Lower lobe of right lung (tissue), 2 donors: Measurements from ENCODE around the gene SIRPD. TPM values are rescaled to one million over a fixed set of nuclear protein-coding genes. Genes with fewer than 3 reads are reported as not detected.

Source experiments
- ATAC-seq, 2 donors: fragments of 200-7000 bp; cut with Tn5 transposase; one replicate each; pipeline ENCODE4 v1.9.1; 2020 to 2022; ENCODE audit warnings: mild to moderate bottlenecking in 2 of 2, moderate library complexity in 2 of 2
- DNase-seq: peaks from one replicate; pipeline ENCODE4 v3.0.0-alpha.2; 2020
- H3K27ac ChIP-seq: fragments of 200-600 bp; one replicate; pipeline ENCODE4 v1.8.0; 2022
- H3K27me3 ChIP-seq: fragments of 200-600 bp; one replicate; pipeline ENCODE4 v1.8.0; 2022; ENCODE audit warnings: low read depth
- H3K36me3 ChIP-seq: fragments of 200-600 bp; one replicate; pipeline ENCODE4 v1.8.0; 2022; ENCODE audit warnings: mild to moderate bottlenecking
- H3K4me1 ChIP-seq: fragments of 200-600 bp; one replicate; pipeline ENCODE4 v1.8.0; 2022
- H3K4me3 ChIP-seq: fragments of 200-600 bp; one replicate; pipeline ENCODE4 v1.8.0; 2022; ENCODE audit warnings: mild to moderate bottlenecking
- H3K9me3 ChIP-seq: fragments of 200-600 bp; one replicate; pipeline ENCODE4 v1.8.0; 2022
- intact Hi-C: fragments of 100-400 bp; cut with DNase I; formaldehyde crosslinking; loops from one replicate; pipeline ENCODE4 v1.11.0; 2022
- total RNA-seq: library from RNA; stranded (reverse); fragmentation: NEBNext Ultra II Directional; extraction: Animal tissue kit (Norgen Biotek cat#: 25700); gene quantifications from one replicate; pipeline ENCODE4 v1.2.1, GENCODE V29; 2021
- TF ChIP-seq, protein P1 (sequence below): fragments of 200-600 bp; IDR thresholded peaks from one replicate; pipeline ENCODE4 v1.8.0; 2022; ENCODE audit warnings: antibody characterized with exemption, mild to moderate bottlenecking
- donor health status: DM: no; HTN: yes; CAD: no; lungs with severe emphysema.

The SIRPD gene
- total RNA-seq, 1 donor from 2014 or later, result 1.5 TPM

DNA sequence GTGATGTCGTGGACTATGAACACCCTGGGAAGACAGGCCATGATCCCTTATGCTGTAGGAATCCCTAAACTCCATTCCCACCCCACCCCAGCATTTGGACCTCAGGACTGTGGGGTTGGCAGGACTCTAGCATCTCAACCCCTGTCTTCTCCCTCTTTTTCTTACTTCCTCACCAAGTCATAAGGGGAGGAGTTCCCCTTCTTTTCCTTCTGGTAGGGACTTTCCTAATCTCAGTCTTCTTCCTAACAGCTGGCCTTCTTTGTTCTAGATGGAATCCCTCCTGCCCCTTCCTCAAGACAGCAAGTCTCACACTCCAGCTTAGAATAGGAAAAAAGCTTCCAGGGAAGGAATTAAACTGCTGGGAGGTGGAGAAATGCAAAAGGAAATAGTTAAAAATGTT lies 64.0 kb downstream of the SIRPD start:
- no peak overlapping the region for H3K27ac ChIP-seq
- peaks cover 9% of the 10 kb centered on the region for H3K4me1 ChIP-seq
- no peaks in the 10 kb centered on the region for H3K27me3 ChIP-seq
- no peaks in the 10 kb centered on the region for H3K9me3 ChIP-seq
- intact Hi-C loops, result no loop called here
- DNase-seq (no peak), ATAC-seq (no peak)
- TF ChIP-seq, protein P1, sequence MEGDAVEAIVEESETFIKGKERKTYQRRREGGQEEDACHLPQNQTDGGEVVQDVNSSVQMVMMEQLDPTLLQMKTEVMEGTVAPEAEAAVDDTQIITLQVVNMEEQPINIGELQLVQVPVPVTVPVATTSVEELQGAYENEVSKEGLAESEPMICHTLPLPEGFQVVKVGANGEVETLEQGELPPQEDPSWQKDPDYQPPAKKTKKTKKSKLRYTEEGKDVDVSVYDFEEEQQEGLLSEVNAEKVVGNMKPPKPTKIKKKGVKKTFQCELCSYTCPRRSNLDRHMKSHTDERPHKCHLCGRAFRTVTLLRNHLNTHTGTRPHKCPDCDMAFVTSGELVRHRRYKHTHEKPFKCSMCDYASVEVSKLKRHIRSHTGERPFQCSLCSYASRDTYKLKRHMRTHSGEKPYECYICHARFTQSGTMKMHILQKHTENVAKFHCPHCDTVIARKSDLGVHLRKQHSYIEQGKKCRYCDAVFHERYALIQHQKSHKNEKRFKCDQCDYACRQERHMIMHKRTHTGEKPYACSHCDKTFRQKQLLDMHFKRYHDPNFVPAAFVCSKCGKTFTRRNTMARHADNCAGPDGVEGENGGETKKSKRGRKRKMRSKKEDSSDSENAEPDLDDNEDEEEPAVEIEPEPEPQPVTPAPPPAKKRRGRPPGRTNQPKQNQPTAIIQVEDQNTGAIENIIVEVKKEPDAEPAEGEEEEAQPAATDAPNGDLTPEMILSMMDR, result no peak
- no peaks in the 10 kb centered on the region for H3K36me3 ChIP-seq
- H3K4me3 ChIP-seq, result no peak overlapping the region

DNA sequence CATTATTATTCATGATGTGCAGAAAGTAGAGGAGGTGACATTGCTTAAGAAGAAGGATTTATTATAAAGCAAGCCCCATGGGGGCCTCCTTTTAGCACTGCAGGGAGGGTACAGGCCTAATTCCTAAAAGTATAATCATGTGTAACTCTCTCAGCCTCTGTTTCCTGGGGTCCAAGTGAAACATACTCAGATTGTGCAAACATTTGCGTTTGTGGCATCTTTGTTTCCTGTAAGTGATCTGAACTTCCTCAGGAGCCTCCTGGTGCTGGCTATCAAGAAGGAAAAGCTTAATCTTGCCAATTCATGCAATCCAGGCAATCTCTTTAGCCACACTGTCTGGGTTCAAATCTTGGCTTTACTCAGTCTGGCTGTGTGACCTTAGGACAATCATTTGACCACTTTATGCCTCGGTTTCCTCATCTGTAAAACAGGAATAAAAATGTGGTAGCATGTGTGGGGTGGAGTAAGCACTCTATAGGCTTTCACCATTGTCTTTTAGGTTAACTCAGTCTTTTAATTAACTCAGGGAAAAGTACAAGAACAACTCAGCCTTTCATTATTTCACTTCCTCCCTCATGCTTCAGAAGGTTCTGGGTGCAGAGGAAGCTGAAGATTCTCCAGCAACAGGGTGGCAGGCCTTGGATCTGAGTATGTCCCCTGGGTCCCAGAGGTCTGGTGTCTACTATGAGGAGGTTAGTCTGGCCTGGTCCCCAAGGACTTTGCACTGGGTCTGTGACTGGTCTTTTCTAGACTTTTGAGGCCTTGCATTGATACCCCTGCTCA lies 65.5 kb downstream of the SIRPD start:
- peak overlapping the region; percentile 81 for H3K27ac ChIP-seq
- DNase-seq, result no peak
- H3K4me3 ChIP-seq, result no peak overlapping the region

DNA sequence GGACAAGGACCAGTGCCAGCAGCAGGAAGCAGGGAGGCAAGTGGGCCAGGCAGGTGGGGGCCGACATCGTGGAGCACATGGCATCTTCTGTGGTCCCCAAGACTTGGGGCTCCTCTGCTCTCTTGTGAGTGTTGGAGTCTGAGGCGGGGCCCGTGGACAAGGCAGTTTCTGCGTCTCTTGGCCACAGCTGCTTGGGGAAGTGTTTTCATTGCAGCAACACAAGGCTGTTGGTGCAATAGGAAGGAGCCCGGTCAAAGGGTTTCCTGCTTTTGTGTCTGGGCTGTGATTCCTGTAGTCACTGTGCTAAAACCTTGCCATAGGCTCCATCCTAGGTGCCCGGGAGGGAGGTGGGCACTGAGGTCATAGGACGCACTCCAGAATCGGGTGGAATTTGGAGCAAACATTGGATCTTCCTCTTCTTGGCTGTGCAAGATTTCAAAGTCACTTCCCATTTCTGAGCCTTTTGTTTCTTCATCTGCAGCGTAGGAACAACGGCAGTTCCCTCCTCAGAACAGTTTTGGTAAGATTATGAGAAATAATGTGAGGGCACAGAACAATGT lies 66.1 kb downstream of the SIRPD start, which contains the start of gene SIRPB2:
TSS of gene SIRPB2 (minus strand) at position 140 of the 560 bp plus-strand sequence. CDS start at position 79, 61 bp downstream.
- DNase-seq (peak; percentile 83), ATAC-seq (peak; percentile 72 to 84)
- peaks cover 9% of the 10 kb centered on the region for H3K4me1 ChIP-seq
- no peaks in the 10 kb centered on the region for H3K36me3 ChIP-seq
- peak within 1 kb of the TSS; percentile 49 for H3K4me3 ChIP-seq
- TF ChIP-seq, protein P1, result no peak
- peak within 1 kb of the TSS; percentile 81 for H3K27ac ChIP-seq
- intact Hi-C loops, result no loop called here
- H3K27me3 ChIP-seq, result no peaks in the 10 kb centered on the region
- no peaks in the 10 kb centered on the region for H3K9me3 ChIP-seq

More for the DNA sequence above, 65.5 kb downstream of the SIRPD start:
- intact Hi-C loops, result no loop called here
- Histone ChIP-seq H3K27me3 (no peaks in the 10 kb centered on the region), H3K4me1 (peaks cover 9% of the 10 kb centered on the region), H3K36me3 (no peaks in the 10 kb centered on the region), H3K9me3 (no peaks in the 10 kb centered on the region)
- ATAC-seq, result peak; percentile 18 to 28
- TF ChIP-seq, protein P1, result no peak

DNA sequence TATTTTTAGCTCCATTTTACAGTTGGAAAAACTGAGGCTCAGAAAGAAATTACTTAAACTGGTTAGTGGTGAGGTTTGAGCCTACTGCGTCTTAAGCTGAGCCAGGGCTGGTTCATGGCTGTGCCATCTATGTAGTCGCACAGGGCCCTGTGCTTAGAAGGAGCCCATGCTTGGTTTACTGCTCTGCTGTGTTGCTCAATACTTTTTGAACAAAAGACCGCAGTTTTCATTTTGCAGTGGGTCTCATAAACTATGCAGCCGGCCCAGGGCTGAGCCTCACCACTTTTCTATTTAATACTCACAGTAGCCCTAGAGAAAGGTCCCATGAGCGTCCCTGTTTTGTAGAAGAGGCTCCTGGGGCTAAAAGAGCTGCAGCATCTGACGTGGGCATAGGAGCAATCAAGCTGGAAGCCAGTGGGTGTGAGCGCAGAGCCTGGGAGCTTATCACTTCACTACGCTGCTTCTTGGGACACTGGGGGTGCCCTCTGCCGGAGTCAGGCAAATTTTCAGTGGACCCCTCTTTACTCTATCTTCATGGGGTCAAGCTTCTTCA lies 66.8 kb downstream of the SIRPD start:
- Histone ChIP-seq H3K4me1 (peaks cover 9% of the 10 kb centered on the region), H3K27ac (peak overlapping the region; percentile 81)

DNA sequence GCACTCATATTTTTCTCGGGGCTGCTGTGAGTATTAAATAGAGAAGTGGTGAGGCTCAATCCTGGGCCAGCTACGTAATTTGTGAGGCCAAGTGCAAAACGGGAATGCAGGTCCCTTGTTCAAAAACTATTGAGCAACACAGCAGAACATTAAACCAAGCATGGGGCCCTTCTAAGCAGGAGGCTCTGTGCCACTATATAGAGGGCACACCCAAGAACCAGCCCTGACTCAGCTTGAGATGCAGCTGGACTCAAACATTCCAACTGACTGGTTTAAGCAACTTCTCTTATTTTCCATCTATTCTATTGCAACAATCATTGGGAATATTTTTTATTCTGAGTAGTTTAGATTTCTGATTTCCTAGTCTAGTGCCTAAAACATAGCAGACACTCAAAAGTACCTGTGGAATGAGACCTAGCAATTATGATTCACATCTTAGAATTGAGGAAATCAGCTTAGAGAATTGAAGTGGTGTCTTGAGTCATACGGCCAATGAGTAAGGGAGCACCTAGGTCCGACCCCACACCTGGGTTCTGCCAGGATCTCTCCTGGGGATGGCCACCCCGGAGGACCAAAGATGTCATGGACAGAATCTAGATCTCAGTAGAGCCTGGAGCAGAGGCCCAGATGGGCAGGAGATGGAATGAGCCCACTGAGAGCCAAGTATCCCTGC lies 67.6 kb downstream of the SIRPD start:
- TF ChIP-seq, protein P1, result no peak
- ATAC-seq, result peak; percentile 60 to 80

More for the DNA sequence above, 66.8 kb downstream of the SIRPD start:
- H3K4me3 ChIP-seq, result peak overlapping the region; percentile 49
- DNase-seq (no peak), ATAC-seq (peak; percentile 27 to 36)
- no peaks in the 10 kb centered on the region for H3K36me3 ChIP-seq
- TF ChIP-seq, protein P1, result no peak
- H3K9me3 ChIP-seq, result no peaks in the 10 kb centered on the region
- H3K27me3 ChIP-seq, result no peaks in the 10 kb centered on the region
- intact Hi-C loops, result no loop called here

More for the DNA sequence above, 67.6 kb downstream of the SIRPD start:
- Histone ChIP-seq H3K27me3 (no peaks in the 10 kb centered on the region), H3K4me3 (peak overlapping the region; percentile 49), H3K9me3 (no peaks in the 10 kb centered on the region), H3K4me1 (peaks cover 9% of the 10 kb centered on the region), H3K36me3 (no peaks in the 10 kb centered on the region), H3K27ac (peak overlapping the region; percentile 81)
- no peak for DNase-seq
- intact Hi-C loops, result no loop called here
